ENCODE results near the gene GPR15.

GRCh38 chr3:98574132-98574531 lies 42.4 kb downstream of the GPR15 start:
- TF ChIP-seq REST (IDR thresholded peaks at IDR 0.05; ENCODE audit: insufficient read depth in 1 of 2, low read depth in 2 of 2, low read length in 2 of 2): no peak
- no peak for TF ChIP-seq TAF1 (IDR thresholded peaks at IDR 0.05; ENCODE audit: borderline replicate concordance, insufficient read depth, low read length)
- no peak for TF ChIP-seq POLR2AphosphoS5 (IDR thresholded peaks at IDR 0.05; ENCODE audit: low read depth, low read length)
- no peak for TF ChIP-seq SIN3A (IDR thresholded peaks at IDR 0.05; ENCODE audit: borderline replicate concordance, insufficient read depth, low read length)

Data from PFSK-1 (cell line).